Measurements from ENCODE around the gene SSH3. TPM values are rescaled to one million over a fixed set of nuclear protein-coding genes. Genes with fewer than 3 reads are reported as not detected.

SSH3 gene
- total and polyA plus RNA-seq, 2 of the 8 experiments (the other 6 are each of a cell fraction or from before 2014, with no cell fraction given): 16.9 to 19.8 TPM

GRCh38 chr11:67277231-67277961 lies 25.9 kb upstream of the SSH3 start:
- DNase-seq (ENCODE audit: low read depth in 1 of 2, low spot score in 2 of 2): peak in 1 of 2 experiments; percentile 82
- FAIRE-seq: no peak
- WGBS, 2 experiments (ENCODE audit: extremely low coverage in 1 of 2, insufficient coverage in 1 of 2, insufficient read length in 1 of 2, insufficient replicate concordance in 2 of 2, low coverage in 1 of 2, low lambda C conversion rate in 2 of 2, missing lambda C conversion rate in 1 of 2): 59% methylated on average over 23 of the region's 24 CpGs; no CpG with 5 or more reads in 1 of the 2 experiments
- Histone ChIP-seq H2AFZ (ENCODE audit: low read length) (no peak overlapping the region), H3K14ac (ENCODE audit: insufficient read length) (no peak overlapping the region), H4K8ac (ENCODE audit: extremely low read depth, insufficient read depth, low read length) (peak overlapping the region; percentile 3; the same call in 1 of the 2 replicates), H2BK20ac (ENCODE audit: low read length) (0 out of 2 replicates have a peak overlapping the region, but pooled peaks have one; percentile 80), H4K91ac (replicated peaks; ENCODE audit: insufficient read length, low read length) (peak overlapping the region; percentile 90), H3K36me3 (ENCODE audit: control insufficient read depth in 2 of 4, insufficient read depth in 4 of 4, low read length in 3 of 4) (peaks cover 12 to 28% (median 26%) of the 10 kb centered on the region in 4 experiments), H3K27me3 (replicated peaks in 1 of 4; ENCODE audit: control insufficient read depth in 3 of 4, extremely low read depth in 1 of 4, insufficient read depth in 3 of 4, low read length in 3 of 4) (no peaks in the 10 kb centered on the region), H3K4ac (replicated peaks; ENCODE audit: insufficient read length, low read depth, low read length) (peak overlapping the region; percentile 41), H3K9me3 (ENCODE audit: insufficient read depth in 2 of 2, low read depth in 1 of 2, low read length in 1 of 2) (no peaks in the 10 kb centered on the region), H3K23ac (ENCODE audit: insufficient read length) (no peak overlapping the region), H3K56ac (replicated peaks; ENCODE audit: insufficient read length, low read depth, low read length) (peak overlapping the region; percentile 8), H4K20me1 (replicated peaks in 1 of 2; ENCODE audit: control insufficient read depth in 1 of 2, insufficient read depth in 2 of 2, low read length in 2 of 2) (peaks cover 2 to 10% of the 10 kb centered on the region in 2 experiments), H2BK12ac (ENCODE audit: low read depth, low read length) (peak overlapping the region; percentile 39; the same call in 1 of the 2 replicates), H2AK5ac (ENCODE audit: low read depth, low read length) (0 out of 2 replicates have a peak overlapping the region, but pooled peaks have one; percentile 26), H3K18ac (ENCODE audit: extremely low read depth, low read length) (peak overlapping the region; percentile 90), H3K23me2 (ENCODE audit: low read depth, low read length) (no peaks in the 10 kb centered on the region; the same call in 1 of the 2 replicates), H3K4me1 (replicated peaks in 1 of 4; ENCODE audit: control insufficient read depth in 3 of 4, insufficient read depth in 4 of 4, low read length in 3 of 4) (peaks cover 0 to 24% (median 15%) of the 10 kb centered on the region in 4 experiments; a peak in 6 of 7 replicates), H2BK5ac (ENCODE audit: low read depth, low read length) (peak overlapping the region; percentile 86), H3K27ac (ENCODE audit: low read depth, low read length) (0 out of 2 replicates have a peak overlapping the region, but pooled peaks have one; percentile 59), H2BK15ac (ENCODE audit: low read length) (peak overlapping the region; percentile 88; the same call in 1 of the 2 replicates), H2BK120ac (replicated peaks; ENCODE audit: low read depth, low read length) (peak overlapping the region; percentile 72), H3K4me3 (ENCODE audit: extremely low read depth in 1 of 4, insufficient read depth in 2 of 4, low read depth in 3 of 4, low read length in 4 of 4) (peak overlapping the region in 1 of 4 experiments; percentile 20; a peak in 1 of 8 replicates), H4K5ac (ENCODE audit: insufficient read length, low read depth, low read length) (peak overlapping the region; percentile 8), H3K9ac (replicated peaks in 1 of 4; ENCODE audit: extremely low read depth in 1 of 4, low read depth in 3 of 4, low read length in 3 of 4) (peak overlapping the region in 1 of 4 experiments; percentile 8; a peak in 1 of 7 replicates), H3K79me1 (ENCODE audit: low read depth, low read length) (peaks cover 14% of the 10 kb centered on the region), H3K4me2 (ENCODE audit: insufficient read depth in 1 of 2, low read depth in 2 of 2, low read length in 2 of 2) (peak overlapping the region; percentile 21 to 54; a peak in 3 of 4 replicates), H3K79me2 (ENCODE audit: control insufficient read depth in 1 of 2, insufficient read depth in 2 of 2, low read length in 2 of 2) (peaks cover 0 to 31% of the 10 kb centered on the region in 2 experiments; a peak in 3 of 4 replicates)
- POLR2A ChIA-PET (ENCODE audit: partially characterized antibody): interaction anchor here (0.6 to 1.1 kb wide), 6 partner anchors 9 to 1746 kb away, joined by 3 to 5 read pairs (median 4); partner anchors contain the start of gene ANKRD13D
- CTCF ChIA-PET (ENCODE audit: partially characterized antibody): interaction anchor here (0.6 to 3.7 kb wide), 14 partner anchors 11 to 1586 kb away, joined by 3 to 27 read pairs (median 4); partner anchors contain the start of genes ANKRD13D and GRK2
- TF ChIP-seq JUND (IDR thresholded peaks at IDR 0.05; ENCODE audit: low read length) (no peak), SUZ12 (IDR thresholded peaks at IDR 0.05; ENCODE audit: low read length) (no peak), MAX (IDR thresholded peaks at IDR 0.05) (peak; percentile 54; the same call in 1 of the 2 replicates), HDAC6 (IDR thresholded peaks at IDR 0.05; ENCODE audit: low read depth, low read length) (no peak), MAFK (IDR thresholded peaks at IDR 0.05; ENCODE audit: low read depth, low read length) (no peak), BACH1 (IDR thresholded peaks at IDR 0.05; ENCODE audit: low read length) (no peak), CHD2 (IDR thresholded peaks at IDR 0.05; ENCODE audit: low read length) (no peak), TCF12 (IDR thresholded peaks at IDR 0.05; ENCODE audit: low read depth, low read length) (0 out of 2 replicates have a peak, but pooled peaks have one; percentile 25)
